ENCODE data around the gene ARSG. TPM values are rescaled to one million over a fixed set of nuclear protein-coding genes. Genes with fewer than 3 reads are reported as not detected.
A peak's percentile ranks its signal among the peaks of the same experiment; 100 is the strongest.

Gene ARSG
- total and polyA plus RNA-seq, 2 of the 13 experiments (the other 11 are each of a cell fraction or from before 2014, with no cell fraction given), result 3.7 to 15.2 TPM

GRCh38 chr17:68290268-68290954 lies 884 bp upstream of the ARSG start (continued):
- TF ChIP-seq ZNF609 (CRISPR knock-in tag; IDR thresholded peaks at IDR 0.05; ENCODE audit: borderline replicate concordance) (no peak), CREB3 (CRISPR knock-in tag; IDR thresholded peaks at IDR 0.05) (no peak), ATF6 (CRISPR knock-in tag; conservative IDR thresholded peaks at IDR 0.05) (no peak), ZNF3 (CRISPR knock-in tag; IDR thresholded peaks at IDR 0.05) (no peak), NR1H2 (CRISPR knock-in tag; IDR thresholded peaks at IDR 0.05; ENCODE audit: borderline replicate concordance, low read depth) (no peak), ZNF629 (CRISPR knock-in tag; conservative IDR thresholded peaks at IDR 0.05) (no peak), HES4 (CRISPR knock-in tag; IDR thresholded peaks at IDR 0.05; ENCODE audit: borderline replicate concordance) (no peak), RBAK (CRISPR knock-in tag; IDR thresholded peaks at IDR 0.05) (no peak), ZBTB20 (CRISPR knock-in tag; IDR thresholded peaks at IDR 0.05; ENCODE audit: borderline replicate concordance, low read depth) (no peak), FOXP1 (IDR thresholded peaks at IDR 0.05) (no peak), FOXP1 (CRISPR knock-in tag; IDR thresholded peaks at IDR 0.05) (no peak), DZIP1 (CRISPR knock-in tag; IDR thresholded peaks at IDR 0.05) (no peak), GABPB1 (CRISPR knock-in tag; IDR thresholded peaks at IDR 0.05) (peak; percentile 66; the same call in 1 of the 2 replicates), ONECUT2 (CRISPR knock-in tag; IDR thresholded peaks at IDR 0.05) (no peak), GLI4 (CRISPR knock-in tag; IDR thresholded peaks at IDR 0.05; ENCODE audit: borderline replicate concordance) (peak; percentile 69; the same call in 1 of the 2 replicates), ATF3 (CRISPR knock-in tag; IDR thresholded peaks at IDR 0.05) (no peak), ZNF136 (CRISPR knock-in tag; IDR thresholded peaks at IDR 0.05; ENCODE audit: low read depth) (0 out of 2 replicates have a peak, but pooled peaks have one; percentile 75), LCORL (IDR thresholded peaks at IDR 0.05) (no peak), LCORL (CRISPR knock-in tag; IDR thresholded peaks at IDR 0.05) (no peak; the same call in 1 of the 2 replicates), ELF1 (CRISPR knock-in tag; IDR thresholded peaks at IDR 0.05) (peak; percentile 12; the same call in 1 of the 2 replicates)
